ENCODE data around the gene ADAM15. TPM values are rescaled to one million over a fixed set of nuclear protein-coding genes. Genes with fewer than 3 reads are reported as not detected.

Gene ADAM15
- total and polyA plus RNA-seq, 2 of the 8 experiments (the other 6 are each of a cell fraction or from before 2014, with no cell fraction given), result 32.9 to 37.6 TPM

- Histone ChIP-seq H2BK20ac (ENCODE audit: low read length) (no peak overlapping the region), H3K9me3 (ENCODE audit: insufficient read depth in 2 of 2, low read depth in 1 of 2, low read length in 1 of 2) (no peaks in the 10 kb centered on the region), H2BK5ac (ENCODE audit: low read depth, low read length) (no peak overlapping the region), H3K79me2 (ENCODE audit: control insufficient read depth in 1 of 2, insufficient read depth in 2 of 2, low read length in 2 of 2) (peaks cover 0 to 11% of the 10 kb centered on the region in 2 experiments; a peak in 2 of 4 replicates), H3K56ac (replicated peaks; ENCODE audit: insufficient read length, low read depth, low read length) (no peak overlapping the region), H3K4ac (replicated peaks; ENCODE audit: insufficient read length, low read depth, low read length) (no peak overlapping the region), H4K91ac (replicated peaks; ENCODE audit: insufficient read length, low read length) (no peak overlapping the region), H3K4me2 (ENCODE audit: insufficient read depth in 1 of 2, low read depth in 2 of 2, low read length in 2 of 2) (peak overlapping the region; percentile 97 to 99), H3K27ac (ENCODE audit: low read depth, low read length) (no peak overlapping the region), H3K79me1 (ENCODE audit: low read depth, low read length) (no peaks in the 10 kb centered on the region), H3K9ac (replicated peaks in 1 of 4; ENCODE audit: extremely low read depth in 1 of 4, low read depth in 3 of 4, low read length in 3 of 4) (no peak overlapping the region), H2AK5ac (ENCODE audit: low read depth, low read length) (no peak overlapping the region), H4K20me1 (replicated peaks in 1 of 2; ENCODE audit: control insufficient read depth in 1 of 2, insufficient read depth in 2 of 2, low read length in 2 of 2) (peaks cover 12 to 23% of the 10 kb centered on the region in 2 experiments), H2BK12ac (ENCODE audit: low read depth, low read length) (no peak overlapping the region), H3K4me1 (replicated peaks in 1 of 4; ENCODE audit: control insufficient read depth in 3 of 4, insufficient read depth in 4 of 4, low read length in 3 of 4) (peaks cover 4 to 38% (median 21%) of the 10 kb centered on the region in 4 experiments), H2BK120ac (replicated peaks; ENCODE audit: low read depth, low read length) (no peak overlapping the region), H3K23ac (ENCODE audit: insufficient read length) (no peak overlapping the region), H3K36me3 (ENCODE audit: control insufficient read depth in 2 of 4, insufficient read depth in 4 of 4, low read length in 3 of 4) (peaks cover 0 to 12% (median 4%) of the 10 kb centered on the region in 4 experiments; a peak in 5 of 8 replicates), H4K5ac (ENCODE audit: insufficient read length, low read depth, low read length) (no peak overlapping the region), H3K14ac (ENCODE audit: insufficient read length) (no peak overlapping the region), H3K18ac (ENCODE audit: extremely low read depth, low read length) (no peak overlapping the region; the same call in 1 of the 2 replicates), H2AFZ (ENCODE audit: low read length) (no peak overlapping the region), H2BK15ac (ENCODE audit: low read length) (no peak overlapping the region), H4K8ac (ENCODE audit: extremely low read depth, insufficient read depth, low read length) (peak overlapping the region; percentile 16; the same call in 1 of the 2 replicates), H3K4me3 (ENCODE audit: extremely low read depth in 1 of 4, insufficient read depth in 2 of 4, low read depth in 3 of 4, low read length in 4 of 4) (peak overlapping the region in 3 of 4 experiments; percentile 29 to 64 (median 42); a peak in 6 of 8 replicates), H3K27me3 (replicated peaks in 1 of 4; ENCODE audit: control insufficient read depth in 3 of 4, extremely low read depth in 1 of 4, insufficient read depth in 3 of 4, low read length in 3 of 4) (peaks cover 0 to 7% (median 1%) of the 10 kb centered on the region in 4 experiments; a peak in 3 of 7 replicates), H3K23me2 (ENCODE audit: low read depth, low read length) (peaks cover 11% of the 10 kb centered on the region)
- CTCF ChIA-PET (ENCODE audit: partially characterized antibody), result interaction anchor here (0.7 to 33.9 kb wide), 10 partner anchors 10 to 134 kb away, joined by 3 to 907 read pairs (median 4); partner anchors contain the start of genes ADAM15, EFNA3, EFNA4 and PMVK
- 40% methylated on average over 7 of the region's 7 CpGs; no CpG with 5 or more reads in 1 of the 2 experiments for WGBS, 2 experiments (ENCODE audit: extremely low coverage in 1 of 2, insufficient coverage in 1 of 2, insufficient read length in 1 of 2, insufficient replicate concordance in 2 of 2, low coverage in 1 of 2, low lambda C conversion rate in 2 of 2, missing lambda C conversion rate in 1 of 2)
- DNase-seq (ENCODE audit: low read depth in 1 of 2, low spot score in 2 of 2), result no peak
- POLR2A ChIA-PET (ENCODE audit: partially characterized antibody), result interaction anchor here (0.9 to 3.2 kb wide), 12 partner anchors 9 to 126 kb away, joined by 3 to 21 read pairs (median 3); partner anchors contain the start of genes EFNA3, FLAD1, SHC1 and SLC50A1
- TF ChIP-seq NANOG (IDR thresholded peaks at IDR 0.05; ENCODE audit: insufficient read depth, low read depth, low read length, poor library complexity, severe bottlenecking) (no peak), SIN3A (conservative IDR thresholded peaks at IDR 0.05 in 1 of 2, IDR thresholded peaks at IDR 0.05 in 1 of 2; ENCODE audit: low read depth in 1 of 2, low read length in 2 of 2) (no peak), TAF7 (optimal IDR thresholded peaks at IDR 0.05; ENCODE audit: borderline replicate concordance, low read depth, low read length) (no peak)
- no peak for FAIRE-seq
These were observed 18.5 kb downstream of the ADAM15 start for GRCh38 chr1:155069551-155070157.

Measured in H1 (cell line).